GM12801 (cell line): Measurements from ENCODE around the gene CPSF4.

Experiments
- TF ChIP-seq, protein P1 (sequence below): IDR thresholded peaks from one replicate; pipeline ENCODE4 v1.5.1; 2011; ENCODE audit warnings: control low read depth; ENCODE audit not compliant: insufficient read length; ENCODE audit errors: extremely low read depth

The CPSF4 gene

DNA sequence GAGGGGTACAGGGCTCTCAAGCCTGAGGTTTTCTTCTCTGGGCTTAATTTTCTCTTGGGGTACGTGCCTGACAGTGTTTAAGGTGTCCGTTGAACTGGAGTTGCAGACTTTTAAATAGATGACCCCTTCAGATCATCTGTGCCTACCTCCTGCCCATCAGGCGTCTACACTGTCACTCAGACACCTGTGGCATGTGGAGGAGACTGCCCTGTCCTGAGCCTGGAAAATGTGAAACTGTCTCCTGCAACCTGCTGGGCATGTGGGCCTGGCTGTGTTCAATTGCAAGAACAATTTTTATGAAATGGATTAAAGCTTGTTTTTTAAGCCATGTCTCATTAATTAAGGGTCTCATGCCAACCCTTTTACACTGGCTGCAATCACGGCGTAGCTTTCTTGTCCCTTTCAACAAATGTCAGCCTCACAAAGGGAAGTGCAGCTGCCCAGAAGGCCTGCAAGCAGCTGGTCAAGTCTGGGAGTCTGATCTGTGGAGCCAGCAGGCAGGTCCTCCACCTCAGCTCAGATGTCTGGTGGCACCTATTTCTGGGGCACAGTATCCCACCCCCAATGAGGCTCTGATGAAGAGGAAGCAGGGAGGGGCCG, 18.4 kb downstream of the CPSF4 start:
- TF ChIP-seq, protein P1, sequence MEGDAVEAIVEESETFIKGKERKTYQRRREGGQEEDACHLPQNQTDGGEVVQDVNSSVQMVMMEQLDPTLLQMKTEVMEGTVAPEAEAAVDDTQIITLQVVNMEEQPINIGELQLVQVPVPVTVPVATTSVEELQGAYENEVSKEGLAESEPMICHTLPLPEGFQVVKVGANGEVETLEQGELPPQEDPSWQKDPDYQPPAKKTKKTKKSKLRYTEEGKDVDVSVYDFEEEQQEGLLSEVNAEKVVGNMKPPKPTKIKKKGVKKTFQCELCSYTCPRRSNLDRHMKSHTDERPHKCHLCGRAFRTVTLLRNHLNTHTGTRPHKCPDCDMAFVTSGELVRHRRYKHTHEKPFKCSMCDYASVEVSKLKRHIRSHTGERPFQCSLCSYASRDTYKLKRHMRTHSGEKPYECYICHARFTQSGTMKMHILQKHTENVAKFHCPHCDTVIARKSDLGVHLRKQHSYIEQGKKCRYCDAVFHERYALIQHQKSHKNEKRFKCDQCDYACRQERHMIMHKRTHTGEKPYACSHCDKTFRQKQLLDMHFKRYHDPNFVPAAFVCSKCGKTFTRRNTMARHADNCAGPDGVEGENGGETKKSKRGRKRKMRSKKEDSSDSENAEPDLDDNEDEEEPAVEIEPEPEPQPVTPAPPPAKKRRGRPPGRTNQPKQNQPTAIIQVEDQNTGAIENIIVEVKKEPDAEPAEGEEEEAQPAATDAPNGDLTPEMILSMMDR: no peak

DNA sequence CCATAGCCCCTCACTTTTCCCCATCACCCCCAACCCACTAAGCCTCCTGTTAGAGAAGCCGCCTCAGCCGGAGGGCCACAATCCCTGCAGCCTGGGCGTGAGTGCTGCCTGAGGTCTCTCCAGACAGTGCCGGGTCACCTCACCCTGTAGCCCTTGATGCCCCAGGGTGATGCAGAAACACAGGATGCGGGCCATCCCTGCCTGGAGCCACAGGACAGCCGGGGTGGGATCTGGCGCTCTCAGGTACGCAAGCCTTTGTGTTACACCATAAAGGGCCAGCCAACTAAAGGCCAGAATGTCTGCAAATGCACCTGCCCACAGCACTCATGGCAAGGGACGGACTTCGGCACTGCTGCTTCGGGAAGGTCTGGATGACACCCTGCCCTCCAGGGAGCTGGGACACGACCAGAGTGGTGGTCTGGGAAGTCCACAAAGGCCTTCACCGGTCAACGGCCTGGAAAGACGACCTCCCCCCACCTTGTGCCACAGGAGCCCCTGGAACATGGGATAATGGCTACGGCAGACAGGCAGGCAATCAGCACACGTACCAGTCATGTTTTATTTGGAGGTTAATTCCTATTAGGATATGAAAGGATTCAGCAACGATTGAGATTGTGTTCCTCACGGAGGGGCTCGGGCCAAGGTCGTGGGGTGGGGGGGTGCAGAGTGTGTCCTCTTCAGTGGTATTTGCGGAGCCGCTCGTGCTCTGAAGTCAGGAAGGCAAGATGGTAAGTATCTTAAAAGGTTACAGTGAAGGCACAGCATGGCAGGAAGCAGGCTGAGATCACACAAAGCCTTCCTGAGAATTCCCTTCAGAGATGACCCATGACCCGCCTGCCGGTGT, 19.1 kb downstream of the CPSF4 start:
- TF ChIP-seq, protein P1: no peak

DNA sequence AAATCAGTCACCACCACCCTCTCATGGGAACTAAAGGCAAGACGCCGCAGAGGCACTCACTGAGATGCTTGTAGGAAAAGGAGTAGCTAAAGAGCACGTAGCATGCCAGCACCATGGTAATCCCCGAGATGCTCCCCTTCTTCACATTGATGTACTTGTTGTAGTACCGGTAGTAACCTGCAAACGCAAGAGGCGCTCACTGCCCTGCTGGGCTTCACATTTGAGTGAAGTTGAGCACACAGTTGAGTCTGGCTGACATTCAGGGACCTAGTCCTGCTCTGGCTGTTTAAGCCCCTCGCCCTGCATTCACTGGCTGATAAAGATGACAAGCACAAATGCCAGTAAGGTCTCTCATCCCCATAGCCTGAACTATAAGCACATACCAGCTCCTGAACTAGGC, 20.3 kb downstream of the CPSF4 start:
- TF ChIP-seq, protein P1: no peak

DNA sequence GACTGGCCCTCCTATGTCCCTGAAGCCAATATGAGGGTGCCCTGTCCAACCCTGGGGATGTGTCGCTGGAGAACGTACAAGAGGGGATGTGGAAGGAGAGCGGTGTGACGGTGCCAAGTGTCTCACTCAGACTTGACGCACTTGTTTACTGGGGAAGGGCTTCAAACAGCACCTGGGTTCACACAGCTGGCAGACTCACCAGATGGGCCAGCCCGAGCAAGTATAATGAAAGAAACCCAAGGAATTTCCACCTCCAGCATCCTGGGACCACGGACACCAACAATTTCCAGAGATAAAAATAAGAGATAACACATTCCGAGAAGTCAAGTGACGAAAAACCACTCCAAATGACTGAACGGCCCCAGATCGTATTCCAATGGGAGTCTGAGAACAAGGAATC, 21.9 kb downstream of the CPSF4 start:
- TF ChIP-seq, protein P1: no peak

GRCh38 chr7:99461221-99461620, 22.5 kb downstream of the CPSF4 start:
- TF ChIP-seq, protein P1: no peak

GRCh38 chr7:99465421-99465768, 26.7 kb downstream of the CPSF4 start:
- TF ChIP-seq, protein P1: no peak

GRCh38 chr7:99468336-99468918, 29.7 kb downstream of the CPSF4 start:
- TF ChIP-seq, protein P1: no peak
